OCI-LY1 (cell line): ENCODE measurements around the gene CNTNAP5.

ENCODE experiments used
- EZH2 ChIP-seq: fragments of 200-600 bp; sonication (generic), shearing (Covaris generic); IDR thresholded peaks from 2 replicates; pipeline ENCODE4 v1.8.0; 2017; ENCODE audit warnings: borderline replicate concordance, mixed run types, mild to moderate bottlenecking, antibody characterized with exemption, low read length, moderate library complexity, mixed read lengths
- TF ChIP-seq, protein P1 (sequence below): fragments of 200-600 bp; sonication (generic), shearing (Covaris generic); IDR thresholded peaks from 2 replicates; pipeline ENCODE4 v1.5.1; 2017; ENCODE audit warnings: mild to moderate bottlenecking, antibody characterized with exemption, low read length, moderate library complexity, mixed read lengths

DNA sequence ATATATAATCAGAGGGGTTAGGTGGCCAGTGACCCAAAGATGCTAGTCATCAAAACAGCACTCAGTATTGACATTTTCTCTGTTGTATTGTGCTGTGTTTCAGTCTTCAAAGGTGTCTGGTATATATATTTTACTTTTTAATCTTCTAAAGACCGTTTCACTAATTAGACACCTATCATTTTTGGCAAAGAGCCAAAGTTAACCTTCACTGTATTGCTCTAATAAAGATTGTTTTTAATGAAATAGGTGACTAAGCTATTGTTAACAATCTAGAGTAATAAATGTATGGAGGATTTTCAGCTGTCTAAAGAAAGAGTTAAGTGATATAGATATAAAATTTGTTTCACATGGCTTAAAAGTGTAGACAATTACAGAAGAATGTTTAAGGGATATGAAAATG is 264.0 kb downstream of the CNTNAP5 start:
- TF ChIP-seq, protein P1, sequence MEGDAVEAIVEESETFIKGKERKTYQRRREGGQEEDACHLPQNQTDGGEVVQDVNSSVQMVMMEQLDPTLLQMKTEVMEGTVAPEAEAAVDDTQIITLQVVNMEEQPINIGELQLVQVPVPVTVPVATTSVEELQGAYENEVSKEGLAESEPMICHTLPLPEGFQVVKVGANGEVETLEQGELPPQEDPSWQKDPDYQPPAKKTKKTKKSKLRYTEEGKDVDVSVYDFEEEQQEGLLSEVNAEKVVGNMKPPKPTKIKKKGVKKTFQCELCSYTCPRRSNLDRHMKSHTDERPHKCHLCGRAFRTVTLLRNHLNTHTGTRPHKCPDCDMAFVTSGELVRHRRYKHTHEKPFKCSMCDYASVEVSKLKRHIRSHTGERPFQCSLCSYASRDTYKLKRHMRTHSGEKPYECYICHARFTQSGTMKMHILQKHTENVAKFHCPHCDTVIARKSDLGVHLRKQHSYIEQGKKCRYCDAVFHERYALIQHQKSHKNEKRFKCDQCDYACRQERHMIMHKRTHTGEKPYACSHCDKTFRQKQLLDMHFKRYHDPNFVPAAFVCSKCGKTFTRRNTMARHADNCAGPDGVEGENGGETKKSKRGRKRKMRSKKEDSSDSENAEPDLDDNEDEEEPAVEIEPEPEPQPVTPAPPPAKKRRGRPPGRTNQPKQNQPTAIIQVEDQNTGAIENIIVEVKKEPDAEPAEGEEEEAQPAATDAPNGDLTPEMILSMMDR, result no peak
- no peak for TF ChIP-seq EZH2
